GM12864 (cell line): ENCODE results near the gene AVEN.

Experiments used
- DNase-seq: peaks from one replicate; pipeline ENCODE4 v3.0.0-alpha.2; 2011; ENCODE audit warnings: low read depth
- H3K4me3 ChIP-seq: 2 replicates; pipeline ENCODE4 v1.5.1; 2011; ENCODE audit warnings: mild to moderate bottlenecking, low read depth, low read length, control low read depth
- TF ChIP-seq, protein P1 (sequence below): IDR thresholded peaks from 2 replicates; pipeline ENCODE4 v1.5.1; 2011; ENCODE audit warnings: low read depth, mild to moderate bottlenecking, moderate library complexity, low read length, control low read depth, inconsistent platforms; ENCODE audit errors: missing control alignments

The AVEN gene

DNA sequence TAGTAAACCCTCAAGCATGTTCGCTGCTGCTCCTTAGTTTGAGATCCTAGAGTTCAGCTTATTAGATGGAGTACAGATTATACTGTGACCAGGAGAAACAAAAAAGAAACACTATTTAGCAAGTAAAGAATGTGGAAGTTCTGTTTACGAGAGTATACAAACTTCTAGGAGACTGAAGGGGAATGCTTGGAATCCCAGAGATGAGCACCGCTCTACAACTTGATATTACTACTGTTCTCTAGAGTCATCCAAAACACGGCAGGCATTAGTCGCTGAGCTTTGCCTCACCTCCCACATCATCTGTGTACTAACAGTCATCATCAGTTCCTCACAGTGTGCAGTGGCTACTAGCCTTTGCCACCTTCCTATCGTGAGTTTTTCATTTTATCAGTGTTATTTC lies 192.1 kb downstream of the AVEN start:
- H3K4me3 ChIP-seq = no peak overlapping the region
- no peak for DNase-seq
- TF ChIP-seq, protein P1, sequence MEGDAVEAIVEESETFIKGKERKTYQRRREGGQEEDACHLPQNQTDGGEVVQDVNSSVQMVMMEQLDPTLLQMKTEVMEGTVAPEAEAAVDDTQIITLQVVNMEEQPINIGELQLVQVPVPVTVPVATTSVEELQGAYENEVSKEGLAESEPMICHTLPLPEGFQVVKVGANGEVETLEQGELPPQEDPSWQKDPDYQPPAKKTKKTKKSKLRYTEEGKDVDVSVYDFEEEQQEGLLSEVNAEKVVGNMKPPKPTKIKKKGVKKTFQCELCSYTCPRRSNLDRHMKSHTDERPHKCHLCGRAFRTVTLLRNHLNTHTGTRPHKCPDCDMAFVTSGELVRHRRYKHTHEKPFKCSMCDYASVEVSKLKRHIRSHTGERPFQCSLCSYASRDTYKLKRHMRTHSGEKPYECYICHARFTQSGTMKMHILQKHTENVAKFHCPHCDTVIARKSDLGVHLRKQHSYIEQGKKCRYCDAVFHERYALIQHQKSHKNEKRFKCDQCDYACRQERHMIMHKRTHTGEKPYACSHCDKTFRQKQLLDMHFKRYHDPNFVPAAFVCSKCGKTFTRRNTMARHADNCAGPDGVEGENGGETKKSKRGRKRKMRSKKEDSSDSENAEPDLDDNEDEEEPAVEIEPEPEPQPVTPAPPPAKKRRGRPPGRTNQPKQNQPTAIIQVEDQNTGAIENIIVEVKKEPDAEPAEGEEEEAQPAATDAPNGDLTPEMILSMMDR = no peak

DNA sequence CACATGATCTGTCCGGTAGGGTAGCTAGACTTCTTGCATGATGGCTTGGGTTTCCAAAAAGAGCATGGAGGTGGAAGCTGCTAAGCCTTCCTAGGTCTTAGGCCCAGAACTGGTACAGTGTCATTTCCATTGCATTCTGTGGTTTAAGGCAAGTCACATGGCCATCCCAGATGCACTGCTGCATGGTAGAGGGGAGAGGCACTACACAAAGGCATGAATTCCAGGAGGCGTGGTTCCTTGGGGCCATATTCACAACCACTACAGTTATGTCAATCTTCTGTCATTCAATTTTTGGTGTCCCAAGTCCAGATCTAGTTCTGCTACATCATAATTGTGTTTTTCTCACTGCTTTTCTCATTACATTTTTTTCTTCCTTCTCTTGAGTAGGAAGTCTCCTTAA lies 192.9 kb downstream of the AVEN start:
- DNase-seq = no peak
- H3K4me3 ChIP-seq = no peak overlapping the region
- TF ChIP-seq, protein P1 = no peak

DNA sequence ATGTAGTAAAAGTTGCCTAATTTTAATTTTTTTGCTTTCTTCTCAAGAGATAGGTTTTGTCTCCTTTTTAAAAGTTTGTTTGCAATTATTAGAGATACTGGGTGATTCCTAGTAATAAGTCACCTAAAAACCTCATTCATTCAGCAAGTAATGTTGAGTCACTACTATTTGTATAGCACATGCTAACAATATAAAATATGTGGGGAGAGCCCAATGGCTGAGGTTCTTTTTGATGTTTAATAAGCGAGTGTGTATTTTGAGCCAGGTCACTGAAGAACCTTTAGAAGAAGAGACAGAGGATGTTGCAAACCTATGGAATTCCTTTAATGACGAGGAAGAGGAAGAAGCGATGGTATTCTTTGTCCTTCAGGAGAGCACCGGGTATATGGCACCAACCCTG lies 194.4 kb downstream of the AVEN start:
- DNase-seq = no peak
- TF ChIP-seq, protein P1 = no peak
- no peak overlapping the region for H3K4me3 ChIP-seq

DNA sequence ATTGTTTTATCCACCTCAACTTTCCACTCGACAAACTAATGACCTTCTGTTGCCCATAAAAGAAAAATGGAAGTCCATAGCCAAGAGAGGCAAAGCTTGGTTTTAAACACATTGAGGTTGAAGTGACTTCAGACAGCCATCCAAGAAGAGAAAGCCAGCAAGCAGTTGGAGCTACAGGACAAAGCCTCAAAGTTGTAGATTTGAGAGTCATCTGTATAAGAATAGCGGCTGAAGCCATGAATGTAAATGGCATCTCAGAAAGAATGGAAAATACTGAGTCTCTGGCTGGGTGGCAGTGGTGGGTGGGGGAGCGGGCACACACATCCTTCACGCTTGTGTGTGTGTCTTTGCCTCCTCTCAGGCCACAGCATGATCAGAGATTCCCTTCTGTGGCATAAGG lies 194.8 kb downstream of the AVEN start:
- TF ChIP-seq, protein P1 = no peak

DNA sequence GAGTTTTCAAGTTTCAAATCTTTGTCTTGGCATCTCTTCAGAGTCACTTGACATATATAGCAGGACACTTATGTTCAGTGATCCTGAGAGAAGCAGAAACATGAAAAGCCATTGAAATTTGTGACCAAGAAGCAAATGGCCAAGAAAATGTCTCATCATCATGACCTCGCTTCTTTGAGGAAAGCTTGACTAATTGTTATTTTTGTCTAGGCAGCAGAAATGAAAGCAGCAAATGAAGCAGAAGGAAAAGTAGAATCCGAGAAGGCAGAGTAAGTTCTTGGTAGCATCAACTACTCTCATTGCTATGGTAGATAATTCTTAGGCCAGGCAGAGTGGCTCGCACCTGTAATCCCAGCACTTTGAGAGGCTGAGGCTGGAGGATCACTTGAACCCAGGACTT lies 198.4 kb downstream of the AVEN start:
- TF ChIP-seq, protein P1 = no peak
- no peak overlapping the region for H3K4me3 ChIP-seq
- no peak for DNase-seq

More for the DNA sequence above, 194.8 kb downstream of the AVEN start:
- DNase-seq = no peak
- no peak overlapping the region for H3K4me3 ChIP-seq

DNA sequence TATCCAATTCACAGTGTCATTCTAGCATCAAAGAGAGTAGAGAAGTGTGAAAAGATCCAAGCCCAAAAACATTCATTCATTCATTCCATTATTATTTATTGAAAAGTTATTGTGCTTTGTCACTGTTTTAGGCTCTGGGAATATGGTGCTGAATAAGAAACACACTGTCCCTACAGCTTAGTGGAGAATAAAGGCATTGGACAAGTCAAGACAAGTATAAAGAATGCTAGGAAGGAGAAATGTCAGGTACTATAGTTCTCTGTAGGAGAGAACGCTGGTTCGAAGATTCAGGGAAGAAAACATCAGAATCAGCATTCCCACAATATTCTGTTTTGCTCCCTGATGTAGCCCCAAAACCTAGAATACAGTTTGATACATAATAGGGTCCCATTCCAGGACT lies 199.5 kb downstream of the AVEN start:
- no peak overlapping the region for H3K4me3 ChIP-seq
- no peak for DNase-seq
- TF ChIP-seq, protein P1 = no peak

DNA sequence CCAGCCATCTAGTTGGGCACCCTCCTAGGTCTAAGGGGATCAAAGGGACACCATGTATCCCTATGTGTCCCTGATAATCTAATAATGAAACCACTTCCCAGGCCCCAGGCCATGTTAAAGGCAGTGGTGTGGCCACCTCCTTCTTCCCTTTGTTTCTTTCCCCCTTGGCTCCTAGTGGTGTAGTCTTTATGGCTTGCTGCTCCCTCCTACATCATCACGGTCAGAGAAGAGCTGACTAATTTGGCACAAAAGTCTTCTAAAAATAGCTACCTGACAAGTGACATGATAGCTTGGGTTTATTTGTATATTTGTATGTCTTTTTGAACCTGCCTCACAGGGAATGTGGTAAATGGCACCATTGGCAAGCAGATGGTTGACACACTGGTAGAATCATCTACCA lies 201.7 kb downstream of the AVEN start:
- TF ChIP-seq, protein P1 = no peak
- no peak overlapping the region for H3K4me3 ChIP-seq
- DNase-seq = no peak
